Hypothalamus (tissue), 51 donors: ENCODE results near the gene COL8A2.

Source experiments
- DNase-seq, 51 donors: peaks; one replicate each; lab custom pipeline; 2025; lab: John Stamatoyannopoulos, UW

COL8A2 gene

GRCh38 chr1:36093226-36093625 is 31.8 kb downstream of the COL8A2 start:
- peak in 1 of 51 donors; percentile 54 for DNase-seq

GRCh38 chr1:36092798-36093185 is 32.2 kb downstream of the COL8A2 start:
- no peak for DNase-seq

DNA sequence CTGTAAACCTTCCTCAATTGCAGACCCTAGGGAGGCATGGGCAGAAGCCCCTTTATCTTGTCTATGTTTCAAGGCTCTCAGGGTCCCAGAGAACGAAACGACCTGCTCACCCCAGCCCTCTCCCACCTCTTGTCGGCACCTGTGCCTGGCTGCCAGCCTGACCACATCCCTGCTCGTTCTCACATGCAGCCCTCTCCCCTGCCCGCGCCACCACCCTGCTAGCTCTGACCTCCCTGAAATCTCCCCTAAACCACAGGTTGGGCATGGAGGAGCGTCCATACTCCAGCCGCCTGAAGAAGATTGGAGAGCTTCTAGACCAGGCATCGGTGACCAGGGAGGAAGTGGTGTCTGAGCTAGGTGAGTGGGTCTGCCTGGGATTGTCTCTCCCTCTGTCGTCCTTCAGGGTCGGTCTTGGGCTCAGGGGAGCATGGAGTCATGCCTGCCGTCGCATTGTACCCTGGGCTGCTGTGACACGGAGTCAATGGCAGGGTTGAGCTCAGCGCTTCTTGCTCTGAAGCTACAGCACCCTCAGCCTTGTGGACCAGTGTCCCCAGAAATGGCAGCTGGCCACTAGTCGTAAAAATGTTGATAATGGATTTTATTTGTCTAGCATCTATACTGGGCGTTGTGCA is 32.7 kb downstream of the COL8A2 start:
- no peak for DNase-seq

- no peak for DNase-seq
Observed at GRCh38 chr1:36091698-36092097, 33.3 kb downstream of the COL8A2 start.

DNA sequence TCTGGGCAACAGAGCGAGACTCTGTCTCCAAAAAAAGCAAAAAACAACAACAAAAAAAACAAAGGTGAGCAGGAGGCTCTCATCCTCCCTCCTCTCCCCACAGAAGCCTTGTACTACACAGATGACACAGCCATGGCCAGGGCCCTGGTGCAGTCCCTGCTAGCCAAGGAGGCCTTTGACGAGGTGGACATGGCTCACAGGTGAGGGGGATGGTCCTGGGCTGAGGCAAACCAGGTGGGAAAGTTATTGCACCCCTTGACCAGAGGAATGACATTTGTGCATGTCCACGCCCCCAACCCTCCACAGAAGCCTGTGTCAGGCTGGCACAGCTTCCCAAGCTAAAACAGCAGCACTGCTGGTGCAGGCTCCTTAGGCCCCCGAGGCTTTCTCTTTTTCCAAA is 33.9 kb downstream of the COL8A2 start:
- DNase-seq, result no peak

- no peak for DNase-seq
Observed at GRCh38 chr1:36089393-36090121, 35.5 kb downstream of the COL8A2 start.

DNA sequence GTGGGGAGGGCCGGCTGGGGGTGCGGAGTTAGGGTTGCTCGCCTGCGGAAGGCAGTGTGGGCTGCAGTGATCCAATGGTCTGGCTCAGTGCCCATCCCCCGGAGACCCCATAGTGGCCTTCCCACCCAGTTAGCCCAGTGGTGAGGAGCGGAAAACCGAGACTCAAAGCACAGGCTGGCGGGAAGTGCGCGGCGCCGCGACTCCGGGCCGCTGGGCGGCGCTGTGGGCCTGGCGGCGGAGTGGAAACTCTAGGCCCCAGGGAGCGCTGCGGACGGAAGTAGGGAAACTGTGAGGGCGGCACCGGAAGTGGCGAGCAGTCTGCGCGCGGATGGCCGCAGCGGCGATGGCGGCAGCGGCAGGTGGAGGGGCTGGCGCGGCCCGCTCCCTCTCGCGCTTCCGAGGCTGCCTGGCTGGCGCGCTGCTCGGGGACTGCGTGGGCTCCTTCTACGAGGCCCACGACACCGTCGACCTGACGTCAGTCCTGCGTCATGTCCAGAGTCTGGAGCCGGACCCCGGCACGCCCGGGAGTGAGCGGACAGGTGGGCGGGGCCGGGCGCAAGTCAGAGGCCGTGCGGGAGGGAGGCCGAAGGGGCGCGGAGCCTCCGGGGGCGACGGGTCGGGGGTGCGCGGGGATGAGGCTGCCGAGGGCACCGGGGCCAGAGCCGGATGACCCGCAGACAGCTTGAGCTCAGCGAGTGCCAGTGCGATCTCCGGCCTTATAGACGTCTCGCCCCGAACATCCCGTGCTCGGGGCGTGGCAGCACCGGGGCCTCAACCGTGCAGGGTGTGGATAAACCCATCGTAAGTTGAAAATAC is 36.2 kb downstream of the COL8A2 start, which contains the start of gene ADPRS:
Gene ADPRS (plus strand): TSS at position 316 of the 816 bp plus-strand sequence. CDS start 13 bp downstream, at position 329.
- peak; percentile 19 to 91 (median 79) for DNase-seq

GRCh38 chr1:36088265-36088576 is 36.8 kb downstream of the COL8A2 start:
- DNase-seq, result peak in 2 of 51 donors; percentile 53 to 63

GRCh38 chr1:36087233-36088123 is 37.5 kb downstream of the COL8A2 start:
- DNase-seq, result no peak

GRCh38 chr1:36086529-36087232 is 38.3 kb downstream of the COL8A2 start:
- DNase-seq, result no peak

- no peak for DNase-seq
Observed at GRCh38 chr1:36085686-36086526, 39.1 kb downstream of the COL8A2 start.

- DNase-seq, result no peak
Observed at GRCh38 chr1:36085126-36085525, 39.9 kb downstream of the COL8A2 start.

GRCh38 chr1:36084497-36085115 is 40.4 kb downstream of the COL8A2 start:
- peak in 3 of 51 donors; percentile 21 to 29 (median 23) for DNase-seq

DNA sequence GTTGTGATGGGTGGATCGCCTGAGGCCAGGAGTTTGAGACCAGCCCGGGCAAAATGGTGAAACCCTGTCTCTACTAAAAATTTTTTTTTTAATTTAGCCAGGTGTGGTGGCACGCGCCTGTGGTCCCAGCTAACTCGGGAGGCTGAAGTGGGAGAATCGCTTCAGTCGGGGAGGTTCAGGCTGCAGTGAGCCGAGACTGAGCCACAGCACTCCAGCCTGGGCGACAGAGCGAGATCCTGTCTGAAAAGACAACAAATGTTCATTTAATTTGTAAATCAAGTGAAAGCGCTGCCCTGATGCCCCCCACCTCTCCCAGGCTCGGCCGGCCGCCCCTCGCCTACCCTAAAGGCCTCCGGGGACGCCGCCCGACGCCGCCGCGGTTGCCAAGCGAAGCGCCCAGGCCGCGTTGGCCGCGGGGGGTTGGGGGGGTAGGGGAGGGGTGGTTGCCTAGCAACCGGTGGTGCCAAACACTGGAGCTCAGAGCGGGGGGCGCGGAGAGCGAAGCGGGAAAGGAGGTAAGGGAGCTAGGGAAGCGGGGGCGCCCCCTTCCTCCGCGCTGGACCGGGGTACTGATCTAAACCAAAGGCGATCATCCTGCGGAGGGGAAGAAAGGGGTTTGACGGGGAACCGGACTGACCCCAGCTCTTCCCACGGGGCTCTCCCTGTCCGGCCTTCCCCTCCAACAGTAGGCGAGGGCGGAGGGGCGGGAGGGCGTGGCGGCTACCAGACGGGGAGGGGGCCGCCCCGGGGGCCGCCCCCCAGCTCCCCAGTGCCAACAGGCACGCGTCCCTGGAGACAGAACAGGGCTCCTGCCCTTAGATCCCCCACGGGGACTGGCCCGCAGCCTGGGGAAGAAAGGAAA is 41.2 kb downstream of the COL8A2 start, which contains the start of gene TEKT2:
Gene TEKT2 (plus strand): TSS at position 460 of the 862 bp plus-strand sequence. CDS start 828 bp downstream, outside the sequence.
- peak in 41 of 51 donors; percentile 15 to 79 (median 55) for DNase-seq

GRCh38 chr1:36083219-36083618 is 41.8 kb downstream of the COL8A2 start:
- DNase-seq, result no peak

- no peak for DNase-seq
Observed at GRCh38 chr1:36081926-36082485, 43.0 kb downstream of the COL8A2 start.

GRCh38 chr1:36080801-36081200 is 44.2 kb downstream of the COL8A2 start:
- DNase-seq, result no peak
